Breast epithelium (tissue), 3 donors: Measurements from ENCODE around the gene BTBD7.

Source experiments
- POLR2A ChIP-seq: fragments of 450-650 bp; IDR thresholded peaks from one replicate; pipeline ENCODE4 v1.6.1; 2016; ENCODE audit warnings: antibody characterized with exemption, mild to moderate bottlenecking, moderate library complexity
- TF ChIP-seq, protein P1 (sequence below), 3 donors: fragments of 450-650 bp; IDR thresholded peaks; one replicate each; pipeline ENCODE4 v1.5.1; 2016 to 2017; ENCODE audit warnings: antibody characterized with exemption in 3 of 3, mild to moderate bottlenecking in 3 of 3, moderate library complexity in 3 of 3

GRCh38 chr14:93316716-93317115 lies 16.1 kb downstream of the BTBD7 start:
- TF ChIP-seq, protein P1, sequence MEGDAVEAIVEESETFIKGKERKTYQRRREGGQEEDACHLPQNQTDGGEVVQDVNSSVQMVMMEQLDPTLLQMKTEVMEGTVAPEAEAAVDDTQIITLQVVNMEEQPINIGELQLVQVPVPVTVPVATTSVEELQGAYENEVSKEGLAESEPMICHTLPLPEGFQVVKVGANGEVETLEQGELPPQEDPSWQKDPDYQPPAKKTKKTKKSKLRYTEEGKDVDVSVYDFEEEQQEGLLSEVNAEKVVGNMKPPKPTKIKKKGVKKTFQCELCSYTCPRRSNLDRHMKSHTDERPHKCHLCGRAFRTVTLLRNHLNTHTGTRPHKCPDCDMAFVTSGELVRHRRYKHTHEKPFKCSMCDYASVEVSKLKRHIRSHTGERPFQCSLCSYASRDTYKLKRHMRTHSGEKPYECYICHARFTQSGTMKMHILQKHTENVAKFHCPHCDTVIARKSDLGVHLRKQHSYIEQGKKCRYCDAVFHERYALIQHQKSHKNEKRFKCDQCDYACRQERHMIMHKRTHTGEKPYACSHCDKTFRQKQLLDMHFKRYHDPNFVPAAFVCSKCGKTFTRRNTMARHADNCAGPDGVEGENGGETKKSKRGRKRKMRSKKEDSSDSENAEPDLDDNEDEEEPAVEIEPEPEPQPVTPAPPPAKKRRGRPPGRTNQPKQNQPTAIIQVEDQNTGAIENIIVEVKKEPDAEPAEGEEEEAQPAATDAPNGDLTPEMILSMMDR (IDR thresholded peaks at IDR 0.05), result no peak
- no peak for TF ChIP-seq POLR2A
